KMS-11 (cell line): ENCODE measurements around the gene COL5A1.

Experiments used
- H2AFZ ChIP-seq: fragments of 200-600 bp; sonication (generic); 2 replicates; pipeline ENCODE4 v1.6.1; 2016; ENCODE audit warnings: antibody characterized with exemption, mixed run types, low read depth
- H3K27ac ChIP-seq: fragments of 200-600 bp; sonication (generic); 2 replicates; pipeline ENCODE4 v1.6.1; 2016; ENCODE audit warnings: mild to moderate bottlenecking, mixed run types
- H3K27me3 ChIP-seq: fragments of 200-600 bp; sonication (generic); 2 replicates; pipeline ENCODE4 v1.6.1; 2017; ENCODE audit warnings: mild to moderate bottlenecking, low read depth, mixed run types, moderate library complexity; ENCODE audit not compliant: insufficient read depth
- H3K36me3 ChIP-seq: fragments of 200-600 bp; sonication (generic); 2 replicates; pipeline ENCODE4 v1.6.1; 2017; ENCODE audit warnings: mild to moderate bottlenecking, mixed run types; ENCODE audit not compliant: insufficient read depth
- H3K4me1 ChIP-seq: fragments of 200-600 bp; sonication (generic); 2 replicates; pipeline ENCODE4 v1.6.1; 2016; ENCODE audit warnings: mild to moderate bottlenecking, low read depth, mixed run types; ENCODE audit not compliant: poor library complexity, severe bottlenecking
- H3K4me2 ChIP-seq: fragments of 200-600 bp; sonication (generic); 2 replicates; pipeline ENCODE4 v1.7.0; 2016; ENCODE audit warnings: mild to moderate bottlenecking, mixed run types
- H3K4me3 ChIP-seq: fragments of 200-600 bp; sonication (generic); IDR thresholded peaks from 2 replicates; pipeline ENCODE4 v1.6.1; 2017; ENCODE audit warnings: low read depth, low read length, mixed read lengths; ENCODE audit not compliant: insufficient read depth
- H3K79me2 ChIP-seq: fragments of 200-600 bp; sonication (generic); 2 replicates; pipeline ENCODE4 v1.6.1; 2016; ENCODE audit warnings: low read depth, mixed run types; ENCODE audit not compliant: insufficient read depth
- H3K9ac ChIP-seq: fragments of 200-600 bp; sonication (generic); 2 replicates; pipeline ENCODE4 v1.6.1; 2016; ENCODE audit warnings: mild to moderate bottlenecking, mixed run types
- H4K20me1 ChIP-seq: fragments of 200-600 bp; sonication (generic); 2 replicates; pipeline ENCODE4 v1.6.1; 2016; ENCODE audit warnings: mild to moderate bottlenecking, mixed run types; ENCODE audit not compliant: insufficient read depth
- TF ChIP-seq, protein P1 (sequence below): fragments of 200-600 bp; sonication (generic); conservative IDR thresholded peaks from 2 replicates; pipeline ENCODE4 v1.6.1; 2017; ENCODE audit warnings: low read depth, mild to moderate bottlenecking, antibody characterized with exemption, low read length, moderate library complexity, mixed read lengths

Gene COL5A1

DNA sequence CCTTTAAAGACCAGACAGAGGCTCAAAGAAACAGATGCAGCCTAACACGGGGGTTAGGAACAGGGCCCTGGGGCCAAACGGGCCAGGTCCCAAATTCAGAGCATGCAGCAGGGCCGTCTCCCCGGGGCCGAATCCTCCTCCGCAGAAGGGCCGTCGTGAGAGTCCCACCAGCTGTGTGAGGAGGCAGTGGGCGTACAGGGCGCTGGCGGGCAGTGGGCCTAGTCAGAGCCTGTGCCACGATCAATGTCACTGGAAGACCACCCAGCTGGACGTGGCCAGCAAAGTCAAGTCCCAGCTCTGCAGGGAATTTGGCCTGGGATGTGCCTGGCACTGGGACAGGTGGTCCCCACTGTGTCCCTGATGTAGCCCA, 223.2 kb downstream of the COL5A1 start:
- H3K4me2 ChIP-seq = no peak overlapping the region
- no peaks in the 10 kb centered on the region for H3K79me2 ChIP-seq
- TF ChIP-seq, protein P1, sequence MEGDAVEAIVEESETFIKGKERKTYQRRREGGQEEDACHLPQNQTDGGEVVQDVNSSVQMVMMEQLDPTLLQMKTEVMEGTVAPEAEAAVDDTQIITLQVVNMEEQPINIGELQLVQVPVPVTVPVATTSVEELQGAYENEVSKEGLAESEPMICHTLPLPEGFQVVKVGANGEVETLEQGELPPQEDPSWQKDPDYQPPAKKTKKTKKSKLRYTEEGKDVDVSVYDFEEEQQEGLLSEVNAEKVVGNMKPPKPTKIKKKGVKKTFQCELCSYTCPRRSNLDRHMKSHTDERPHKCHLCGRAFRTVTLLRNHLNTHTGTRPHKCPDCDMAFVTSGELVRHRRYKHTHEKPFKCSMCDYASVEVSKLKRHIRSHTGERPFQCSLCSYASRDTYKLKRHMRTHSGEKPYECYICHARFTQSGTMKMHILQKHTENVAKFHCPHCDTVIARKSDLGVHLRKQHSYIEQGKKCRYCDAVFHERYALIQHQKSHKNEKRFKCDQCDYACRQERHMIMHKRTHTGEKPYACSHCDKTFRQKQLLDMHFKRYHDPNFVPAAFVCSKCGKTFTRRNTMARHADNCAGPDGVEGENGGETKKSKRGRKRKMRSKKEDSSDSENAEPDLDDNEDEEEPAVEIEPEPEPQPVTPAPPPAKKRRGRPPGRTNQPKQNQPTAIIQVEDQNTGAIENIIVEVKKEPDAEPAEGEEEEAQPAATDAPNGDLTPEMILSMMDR = no peak
- no peak overlapping the region for H3K4me3 ChIP-seq
- H3K27ac ChIP-seq = no peak overlapping the region
- H3K9ac ChIP-seq = no peak overlapping the region
- no peaks in the 10 kb centered on the region for H3K36me3 ChIP-seq
- no peaks in the 10 kb centered on the region for H3K4me1 ChIP-seq
- H3K27me3 ChIP-seq = peaks cover 8% of the 10 kb centered on the region; the same call in 1 of the 2 replicates
- H4K20me1 ChIP-seq = no peaks in the 10 kb centered on the region
- no peak overlapping the region for H2AFZ ChIP-seq

DNA sequence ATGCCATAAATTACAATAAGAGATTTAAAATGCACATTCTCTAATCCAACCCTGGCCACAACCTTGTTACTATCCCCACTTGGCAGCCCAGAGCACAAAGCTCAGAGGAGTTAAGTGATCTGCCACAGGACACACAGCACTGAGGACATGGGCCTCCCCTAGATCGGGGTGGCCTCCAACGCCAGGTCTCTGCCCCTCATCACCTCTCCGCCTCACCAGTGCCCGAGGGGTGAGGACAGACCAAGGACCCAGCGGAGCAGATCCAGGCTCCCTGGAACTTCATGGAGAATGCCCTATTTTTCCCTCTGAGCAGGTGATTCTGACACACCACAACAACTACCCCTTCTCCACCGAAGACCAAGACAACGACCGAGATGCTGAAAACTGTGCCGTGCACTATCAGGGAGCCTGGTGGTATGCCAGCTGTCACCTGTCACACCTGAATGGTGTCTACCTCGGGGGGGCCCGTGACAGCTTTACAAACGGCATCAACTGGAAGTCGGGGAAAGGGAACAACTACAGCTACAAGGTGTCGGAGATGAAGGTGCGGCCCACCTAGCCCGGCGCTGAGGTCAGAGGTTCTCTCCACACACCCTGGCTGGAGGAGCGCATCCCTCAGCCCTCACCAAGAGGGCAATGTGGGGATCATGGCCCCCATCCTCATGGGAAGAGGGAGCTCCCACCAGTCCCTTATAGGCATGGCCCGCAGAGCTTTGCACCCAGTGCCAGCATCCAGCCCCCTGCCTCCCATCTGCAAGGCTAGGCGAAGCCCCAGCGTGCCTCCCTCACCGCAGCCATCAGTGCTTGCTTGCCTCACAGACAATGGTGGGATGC, 226.5 kb downstream of the COL5A1 start:
- no peaks in the 10 kb centered on the region for H4K20me1 ChIP-seq
- no peaks in the 10 kb centered on the region for H3K79me2 ChIP-seq
- no peak overlapping the region for H3K4me2 ChIP-seq
- peaks cover 14% of the 10 kb centered on the region; the same call in 1 of the 2 replicates for H3K27me3 ChIP-seq
- H2AFZ ChIP-seq = no peak overlapping the region
- H3K36me3 ChIP-seq = no peaks in the 10 kb centered on the region
- H3K27ac ChIP-seq = no peak overlapping the region
- no peak overlapping the region for H3K9ac ChIP-seq
- H3K4me1 ChIP-seq = no peaks in the 10 kb centered on the region
- TF ChIP-seq, protein P1 = no peak
- no peak overlapping the region for H3K4me3 ChIP-seq

DNA sequence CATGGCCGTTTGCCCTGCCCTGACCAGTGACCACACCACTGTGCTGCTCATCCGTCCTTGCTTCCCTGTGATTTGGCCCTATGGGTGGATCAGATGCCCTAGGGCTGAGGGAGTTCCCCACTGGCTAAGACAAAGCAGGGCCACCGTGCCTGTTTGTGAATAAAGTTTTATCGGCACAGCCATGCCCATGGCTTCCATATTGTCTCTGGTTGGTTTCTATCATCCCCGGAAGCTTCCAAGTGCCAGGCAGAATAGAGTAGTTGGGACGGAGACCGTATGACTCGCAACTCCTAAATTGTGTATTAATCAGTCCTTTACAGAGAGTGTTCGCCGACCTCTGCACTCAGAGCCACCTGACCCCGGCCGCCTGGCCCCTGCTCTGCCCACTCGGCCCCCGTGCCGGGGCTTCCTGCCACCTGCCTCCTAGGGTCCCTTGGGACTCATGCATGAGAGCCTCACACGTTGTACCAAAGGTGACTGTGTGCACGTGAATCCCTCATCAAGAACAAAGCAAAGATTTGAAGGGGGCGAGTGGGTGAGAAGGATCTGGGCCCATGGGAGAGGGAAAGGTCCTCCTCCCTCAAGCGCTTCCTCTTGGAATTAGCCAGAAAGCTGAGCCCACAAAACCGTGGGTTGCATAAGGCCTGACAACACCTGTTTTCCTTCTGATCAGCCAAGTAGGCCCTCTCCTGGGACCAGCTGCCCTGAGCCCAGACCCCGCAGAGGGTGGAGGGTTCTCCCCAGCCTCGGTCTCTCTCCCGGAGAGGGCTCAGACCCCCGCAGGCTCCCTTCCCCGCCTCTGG, 227.3 kb downstream of the COL5A1 start:
- peaks cover 17% of the 10 kb centered on the region; the same call in 1 of the 2 replicates for H3K27me3 ChIP-seq
- no peak overlapping the region for H3K4me3 ChIP-seq
- H4K20me1 ChIP-seq = no peaks in the 10 kb centered on the region
- TF ChIP-seq, protein P1 = no peak
- no peak overlapping the region for H3K9ac ChIP-seq
- H3K79me2 ChIP-seq = no peaks in the 10 kb centered on the region
- H3K36me3 ChIP-seq = no peaks in the 10 kb centered on the region
- H3K4me1 ChIP-seq = no peaks in the 10 kb centered on the region
- no peak overlapping the region for H3K4me2 ChIP-seq
- no peak overlapping the region for H2AFZ ChIP-seq
- H3K27ac ChIP-seq = no peak overlapping the region

DNA sequence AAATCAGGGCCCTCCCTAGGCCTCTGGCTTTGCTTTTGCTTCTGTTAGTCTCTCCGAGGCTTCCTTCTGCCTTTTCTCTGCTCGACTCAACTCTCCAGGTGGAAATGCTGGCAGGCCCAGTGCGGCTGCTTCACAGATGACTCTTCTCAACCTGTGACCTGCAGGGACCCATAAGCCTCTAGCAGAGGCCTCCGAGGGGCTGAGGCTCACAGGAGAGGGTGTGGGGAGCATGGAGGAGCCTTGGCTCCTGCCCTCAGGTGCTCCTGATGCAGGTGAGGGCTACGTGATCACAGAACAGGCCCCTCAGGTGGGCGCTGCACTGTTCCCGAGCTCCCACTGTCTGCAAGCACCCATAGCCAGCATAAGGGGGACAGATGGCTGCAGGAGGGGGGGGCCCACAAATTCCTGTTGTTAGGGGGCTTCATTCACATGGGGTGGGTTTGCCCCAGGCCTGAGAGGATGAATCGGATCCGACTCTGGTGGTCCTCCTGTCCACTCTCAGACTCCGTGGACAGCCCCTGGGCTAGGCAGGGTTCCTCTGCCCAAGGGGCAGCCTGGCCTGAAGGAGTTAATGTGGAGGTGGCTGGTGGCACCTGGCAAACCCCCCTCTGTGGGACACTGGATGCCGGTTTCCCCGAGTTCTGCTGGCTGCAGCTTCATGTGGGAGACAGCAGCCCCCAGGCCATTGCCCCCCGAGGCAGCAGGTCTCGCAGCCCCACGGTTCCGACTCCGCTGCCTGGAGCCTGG, 228.1 kb downstream of the COL5A1 start:
- Histone ChIP-seq H3K4me1 (no peaks in the 10 kb centered on the region), H3K27me3 (peaks cover 24% of the 10 kb centered on the region; the same call in 1 of the 2 replicates), H3K79me2 (no peaks in the 10 kb centered on the region), H3K4me2 (no peak overlapping the region), H3K4me3 (no peak overlapping the region), H3K9ac (no peak overlapping the region), H4K20me1 (no peaks in the 10 kb centered on the region), H3K27ac (no peak overlapping the region), H3K36me3 (no peaks in the 10 kb centered on the region), H2AFZ (no peak overlapping the region)
- TF ChIP-seq, protein P1 = no peak
